ENCODE measurements around the gene ZNF580. TPM values are rescaled to one million over a fixed set of nuclear protein-coding genes. Genes with fewer than 3 reads are reported as not detected.

Gene ZNF580
- total RNA-seq, 2 donors from 2014 or later = 46.1 to 47.8 TPM

- no peak for DNase-seq
- H3K4me1 Mint-ChIP-seq (ENCODE audit: low read depth) = peaks cover 17% of the 10 kb centered on the region
- H3K9me3 Mint-ChIP-seq = no peaks in the 10 kb centered on the region
- no peak overlapping the region for H3K27ac Mint-ChIP-seq
- H3K36me3 Mint-ChIP-seq (ENCODE audit: insufficient read depth in 2 of 2) = peaks cover 4 to 17% of the 10 kb centered on the region in 2 donors
- no peak overlapping the region for H3K4me3 Mint-ChIP-seq
- H3K27me3 Mint-ChIP-seq (ENCODE audit: low read depth) = no peaks in the 10 kb centered on the region
- ATAC-seq (replicated peaks in 1 of 2) = no peak
Measured at GRCh38 chr19:55668603-55669348, 28.0 kb downstream of the ZNF580 start.

DNA sequence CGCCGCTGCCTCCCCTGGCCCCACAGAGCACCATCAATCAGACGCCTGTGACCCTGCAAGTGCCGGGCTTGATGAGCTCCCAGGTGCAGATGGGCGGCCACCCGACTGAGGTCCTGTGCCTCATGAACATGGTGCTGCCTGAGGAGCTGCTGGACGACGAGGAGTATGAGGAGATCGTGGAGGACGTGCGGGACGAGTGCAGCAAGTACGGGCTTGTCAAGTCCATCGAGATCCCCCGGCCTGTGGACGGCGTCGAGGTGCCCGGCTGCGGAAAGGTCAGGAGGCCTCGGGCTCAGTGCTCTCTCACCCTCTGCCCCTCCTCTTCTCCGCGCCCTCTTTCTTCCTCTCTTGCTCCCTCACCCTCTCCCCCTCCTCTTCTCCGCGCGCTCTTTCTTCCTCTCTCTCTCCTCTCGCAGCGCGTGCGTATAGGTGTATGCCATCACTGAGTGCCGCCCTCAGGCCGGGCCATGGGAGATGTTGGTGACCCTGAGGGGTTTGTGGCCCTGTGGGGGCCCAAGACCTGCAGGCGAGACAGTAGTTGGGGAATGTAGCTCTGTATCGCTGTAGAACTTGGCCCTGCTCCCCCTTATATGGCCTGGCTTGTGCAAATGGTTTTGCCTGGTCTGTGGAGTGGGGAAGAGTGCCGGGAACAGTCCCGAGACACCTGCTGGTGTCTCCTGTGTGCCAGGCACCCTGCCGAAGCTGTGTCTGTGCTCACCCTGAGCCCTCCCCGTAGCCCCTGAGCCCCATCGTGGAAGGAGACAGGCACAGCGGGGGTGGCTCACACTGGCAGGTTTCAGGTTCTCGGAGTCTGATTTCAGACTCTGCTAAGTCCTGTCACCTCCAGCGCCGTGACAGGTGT, 28.8 kb downstream of the ZNF580 start:
- DNase-seq (no peak), ATAC-seq (replicated peaks in 1 of 2) (peak in 1 of 2 donors; percentile 10)
- H3K27me3 Mint-ChIP-seq (ENCODE audit: low read depth) = no peaks in the 10 kb centered on the region
- no peaks in the 10 kb centered on the region for H3K9me3 Mint-ChIP-seq
- H3K36me3 Mint-ChIP-seq (ENCODE audit: insufficient read depth in 2 of 2) = peaks cover 4 to 18% of the 10 kb centered on the region in 2 donors
- no peak overlapping the region for H3K27ac Mint-ChIP-seq
- no peak overlapping the region for H3K4me3 Mint-ChIP-seq
- H3K4me1 Mint-ChIP-seq (ENCODE audit: low read depth) = peaks cover 18% of the 10 kb centered on the region

DNA sequence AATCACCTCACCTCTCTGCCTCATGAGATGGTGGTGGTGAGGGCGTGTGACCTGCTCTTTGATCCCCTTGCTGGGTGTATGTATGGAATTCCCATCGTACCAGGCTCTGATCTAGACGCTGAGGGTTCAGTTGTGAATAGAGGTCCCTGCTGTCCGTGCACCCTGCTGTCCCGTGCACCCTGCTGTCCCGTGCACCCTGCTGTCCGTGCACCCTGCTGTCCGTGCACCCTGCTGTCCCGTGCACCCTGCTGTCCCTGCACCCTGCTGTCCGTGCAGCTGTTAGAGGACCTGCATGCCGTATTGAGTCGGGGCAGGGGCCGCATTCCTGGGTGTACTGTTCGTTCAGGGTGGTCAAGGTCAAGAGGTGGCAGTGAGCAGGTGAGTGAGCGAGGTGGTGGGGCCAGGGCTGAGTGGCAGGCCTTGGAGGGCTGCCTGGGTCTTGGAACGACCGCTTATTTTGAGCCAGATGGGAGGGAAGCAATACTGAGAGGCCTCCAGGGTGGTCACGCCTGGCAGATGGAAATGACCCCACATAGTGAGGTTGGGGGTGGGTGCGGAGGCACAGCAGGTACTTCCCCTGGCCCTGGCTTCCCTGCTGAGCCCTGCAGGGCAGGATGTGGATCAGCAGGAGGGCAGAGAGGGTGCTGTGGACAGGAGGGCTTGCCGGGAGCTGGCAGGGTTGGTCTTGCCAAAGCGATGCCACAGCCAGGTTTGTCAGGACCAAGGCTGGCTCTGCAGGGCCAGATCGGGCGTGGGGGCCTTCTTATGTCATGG, 29.7 kb downstream of the ZNF580 start:
- Mint-ChIP-seq H3K27me3 (ENCODE audit: low read depth) (no peaks in the 10 kb centered on the region), H3K4me3 (no peak overlapping the region), H3K27ac (no peak overlapping the region), H3K4me1 (ENCODE audit: low read depth) (peaks cover 18% of the 10 kb centered on the region), H3K36me3 (ENCODE audit: insufficient read depth in 2 of 2) (peaks cover 3 to 17% of the 10 kb centered on the region in 2 donors), H3K9me3 (no peaks in the 10 kb centered on the region)
- ATAC-seq (replicated peaks in 1 of 2) = no peak
- peak in 1 of 2 donors; percentile 36 for DNase-seq

GRCh38 chr19:55671054-55671378, 30.2 kb downstream of the ZNF580 start:
- peaks cover 18% of the 10 kb centered on the region for H3K4me1 Mint-ChIP-seq (ENCODE audit: low read depth)
- H3K4me3 Mint-ChIP-seq = no peak overlapping the region

DNA sequence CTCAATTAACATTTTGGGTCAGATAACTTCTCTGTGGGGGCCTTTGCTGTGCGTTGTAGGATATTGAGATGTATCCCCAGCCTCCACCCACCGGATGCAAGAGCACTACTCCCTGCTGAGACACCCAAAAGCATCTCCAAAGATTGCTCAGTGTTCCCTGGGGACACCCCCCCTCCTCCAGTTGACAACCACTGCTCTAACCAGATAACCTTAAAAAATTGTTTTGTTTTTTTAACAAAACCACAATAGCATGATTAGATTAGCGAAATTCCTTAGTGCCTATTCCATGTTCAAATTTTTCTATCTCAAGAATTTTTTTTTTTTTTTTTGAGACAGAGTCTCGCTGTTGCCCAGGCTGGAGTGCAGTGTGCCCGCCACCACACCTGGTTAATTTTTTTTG, 31.6 kb downstream of the ZNF580 start:
- DNase-seq = no peak
- no peak overlapping the region for H3K4me3 Mint-ChIP-seq
- H3K27me3 Mint-ChIP-seq (ENCODE audit: low read depth) = no peaks in the 10 kb centered on the region
- peak overlapping the region; percentile 27 for H3K27ac Mint-ChIP-seq
- ATAC-seq (replicated peaks in 1 of 2) = no peak
- peaks cover 30% of the 10 kb centered on the region for H3K4me1 Mint-ChIP-seq (ENCODE audit: low read depth)
- H3K36me3 Mint-ChIP-seq (ENCODE audit: insufficient read depth in 2 of 2) = peaks cover 5 to 21% of the 10 kb centered on the region in 2 donors
- H3K9me3 Mint-ChIP-seq = no peaks in the 10 kb centered on the region

More at GRCh38 chr19:55671054-55671378, 30.2 kb downstream of the ZNF580 start:
- H3K9me3 Mint-ChIP-seq = no peaks in the 10 kb centered on the region
- no peaks in the 10 kb centered on the region for H3K27me3 Mint-ChIP-seq (ENCODE audit: low read depth)
- peaks cover 4 to 21% of the 10 kb centered on the region in 2 donors for H3K36me3 Mint-ChIP-seq (ENCODE audit: insufficient read depth in 2 of 2)
- DNase-seq (no peak), ATAC-seq (replicated peaks in 1 of 2) (no peak)
- no peak overlapping the region for H3K27ac Mint-ChIP-seq

- Mint-ChIP-seq H3K27ac (peak overlapping the region; percentile 82), H3K4me1 (ENCODE audit: low read depth) (peaks cover 40% of the 10 kb centered on the region), H3K9me3 (no peaks in the 10 kb centered on the region), H3K27me3 (ENCODE audit: low read depth) (no peaks in the 10 kb centered on the region), H3K4me3 (peak overlapping the region in 1 of 2 donors; percentile 14), H3K36me3 (ENCODE audit: insufficient read depth in 2 of 2) (peaks cover 8 to 17% of the 10 kb centered on the region in 2 donors)
- ATAC-seq (replicated peaks in 1 of 2) (no peak), DNase-seq (no peak)
Measured at GRCh38 chr19:55673465-55673864, 32.7 kb downstream of the ZNF580 start.

DNA sequence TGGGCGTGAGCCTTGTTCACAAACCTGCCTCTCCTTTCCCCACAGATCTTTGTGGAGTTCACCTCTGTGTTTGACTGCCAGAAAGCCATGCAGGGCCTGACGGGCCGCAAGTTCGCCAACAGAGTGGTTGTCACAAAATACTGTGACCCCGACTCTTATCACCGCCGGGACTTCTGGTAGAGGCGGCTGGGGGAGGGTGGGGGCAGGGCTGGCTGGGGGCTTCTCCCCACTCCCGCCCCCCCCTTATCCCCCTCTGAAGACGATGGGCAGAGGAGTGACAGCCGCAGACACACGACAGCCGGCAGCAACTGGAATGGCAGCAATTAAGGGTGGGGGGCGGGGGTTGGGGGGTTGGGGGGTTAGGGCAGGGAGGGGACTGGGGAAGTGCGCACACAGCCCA, 33.1 kb downstream of the ZNF580 start:
- ATAC-seq (replicated peaks in 1 of 2) = no peak
- Mint-ChIP-seq H3K4me3 (peak overlapping the region in 1 of 2 donors; percentile 14), H3K9me3 (no peaks in the 10 kb centered on the region), H3K36me3 (ENCODE audit: insufficient read depth in 2 of 2) (peaks cover 8 to 19% of the 10 kb centered on the region in 2 donors), H3K4me1 (ENCODE audit: low read depth) (peaks cover 44% of the 10 kb centered on the region), H3K27me3 (ENCODE audit: low read depth) (no peaks in the 10 kb centered on the region), H3K27ac (peak overlapping the region; percentile 82)
- no peak for DNase-seq

GRCh38 chr19:55674459-55674840, 33.6 kb downstream of the ZNF580 start:
- H3K27ac Mint-ChIP-seq = peak overlapping the region; percentile 39
- ATAC-seq (replicated peaks in 1 of 2) (no peak), DNase-seq (no peak)
- peaks cover 8 to 21% of the 10 kb centered on the region in 2 donors for H3K36me3 Mint-ChIP-seq (ENCODE audit: insufficient read depth in 2 of 2)
- H3K27me3 Mint-ChIP-seq (ENCODE audit: low read depth) = no peaks in the 10 kb centered on the region
- peaks cover 50% of the 10 kb centered on the region for H3K4me1 Mint-ChIP-seq (ENCODE audit: low read depth)
- H3K9me3 Mint-ChIP-seq = no peaks in the 10 kb centered on the region
- H3K4me3 Mint-ChIP-seq = peak overlapping the region; percentile 65 to 93

- peak; percentile 98 for DNase-seq
- Mint-ChIP-seq H3K36me3 (ENCODE audit: insufficient read depth in 2 of 2) (peaks cover 8 to 25% of the 10 kb centered on the region in 2 donors), H3K4me1 (ENCODE audit: low read depth) (peaks cover 56% of the 10 kb centered on the region), H3K9me3 (no peaks in the 10 kb centered on the region), H3K27ac (peak within 1 kb of the TSS; percentile 96), H3K27me3 (ENCODE audit: low read depth) (no peaks in the 10 kb centered on the region), H3K4me3 (peak within 1 kb of the TSS; percentile 93 to 94)
- ATAC-seq (replicated peaks in 1 of 2) = peak; percentile 93 to 96
Measured at GRCh38 chr19:55674841-55675660, 34.2 kb downstream of the ZNF580 start, which contains the start of gene EPN1. TSS of gene EPN1 (plus strand) at chr19:55675226. CDS start at chr19:55678628, 3,402 bp downstream.

GRCh38 chr19:55675661-55676354, 35.0 kb downstream of the ZNF580 start:
- DNase-seq (no peak), ATAC-seq (replicated peaks in 1 of 2) (no peak)
- Mint-ChIP-seq H3K4me1 (ENCODE audit: low read depth) (peaks cover 57% of the 10 kb centered on the region), H3K9me3 (no peaks in the 10 kb centered on the region), H3K27me3 (ENCODE audit: low read depth) (no peaks in the 10 kb centered on the region), H3K4me3 (peak overlapping the region; percentile 93 to 94), H3K27ac (peak overlapping the region; percentile 96), H3K36me3 (ENCODE audit: insufficient read depth in 2 of 2) (peaks cover 8 to 25% of the 10 kb centered on the region in 2 donors)

DNA sequence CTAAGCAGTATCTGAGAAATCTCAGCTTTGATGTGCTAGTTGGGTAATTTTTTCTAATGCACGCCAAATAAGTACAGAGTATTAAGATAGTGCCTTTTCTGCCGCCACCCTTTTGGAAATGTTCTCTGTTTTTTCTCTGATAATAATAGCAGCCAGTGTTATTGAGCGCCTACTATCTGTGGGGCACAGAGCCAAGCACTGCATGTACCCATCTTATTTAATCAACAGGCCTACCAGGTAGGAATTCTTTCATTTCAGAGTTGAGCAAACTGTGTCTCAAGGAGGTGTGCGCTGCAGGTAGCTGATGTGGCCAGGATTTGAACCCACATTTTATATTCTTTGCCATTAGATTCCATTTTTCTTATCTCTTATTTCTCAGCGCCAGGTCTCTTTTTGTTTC, 35.6 kb downstream of the ZNF580 start:
- Mint-ChIP-seq H3K36me3 (ENCODE audit: insufficient read depth in 2 of 2) (peaks cover 8 to 26% of the 10 kb centered on the region in 2 donors), H3K4me3 (peak overlapping the region; percentile 93 to 94), H3K27ac (peak overlapping the region; percentile 38), H3K4me1 (ENCODE audit: low read depth) (peaks cover 56% of the 10 kb centered on the region), H3K9me3 (no peaks in the 10 kb centered on the region), H3K27me3 (ENCODE audit: low read depth) (no peaks in the 10 kb centered on the region)
- ATAC-seq (replicated peaks in 1 of 2) = no peak
- DNase-seq = no peak
